Smooth muscle cell (in vitro differentiated cells): ENCODE results near the gene LCE2A. TPM values are rescaled to one million over a fixed set of nuclear protein-coding genes. Genes with fewer than 3 reads are reported as not detected.

ENCODE experiments used
- DNase-seq: peaks from one replicate; lab custom pipeline; 2025; ENCODE audit not compliant: unreplicated experiment; lab: John Stamatoyannopoulos, UW
- H2AFZ ChIP-seq: fragments of 200-600 bp; sonication (generic); 2 replicates; pipeline ENCODE4 v1.6.0; 2016; ENCODE audit warnings: antibody characterized with exemption, low read depth, mild to moderate bottlenecking
- H3F3A ChIP-seq: fragments of 200-600 bp; sonication (generic); 2 replicates; pipeline ENCODE4 v1.6.0; 2017; ENCODE audit warnings: antibody characterized with exemption, low read depth
- H3K27ac ChIP-seq: fragments of 200-600 bp; sonication (generic); 2 replicates; pipeline ENCODE4 v1.5.1; 2016; ENCODE audit warnings: low read depth, mild to moderate bottlenecking
- H3K27me3 ChIP-seq: fragments of 200-600 bp; sonication (generic); 2 replicates; pipeline ENCODE4 v1.6.1; 2016; ENCODE audit warnings: low read depth, mild to moderate bottlenecking
- H3K36me3 ChIP-seq: fragments of 200-600 bp; sonication (generic); 2 replicates; pipeline ENCODE4 v1.5.1; 2016; ENCODE audit warnings: low read depth
- H3K4me1 ChIP-seq: fragments of 200-600 bp; sonication (generic); 2 replicates; pipeline ENCODE4 v1.5.1; 2016; ENCODE audit warnings: low read depth
- H3K4me2 ChIP-seq: fragments of 200-600 bp; sonication (generic); 2 replicates; pipeline ENCODE4 v1.6.0; 2016; ENCODE audit warnings: mild to moderate bottlenecking
- H3K4me3 ChIP-seq: fragments of 200-600 bp; sonication (generic); 2 replicates; pipeline ENCODE4 v1.5.1; 2016; ENCODE audit warnings: mild to moderate bottlenecking
- H3K79me2 ChIP-seq: fragments of 200-600 bp; sonication (generic); 2 replicates; pipeline ENCODE4 v1.6.0; 2016; ENCODE audit warnings: low read depth, mild to moderate bottlenecking
- H3K9ac ChIP-seq: fragments of 200-600 bp; sonication (generic); 2 replicates; pipeline ENCODE4 v1.6.0; 2016; ENCODE audit warnings: low read depth
- H3K9me3 ChIP-seq: fragments of 200-600 bp; sonication (generic); replicated peaks from 2 replicates; pipeline ENCODE4 v1.5.1; 2016; ENCODE audit warnings: low read depth
- H4K20me1 ChIP-seq: fragments of 200-600 bp; sonication (generic); 2 replicates; pipeline ENCODE4 v1.6.0; 2016; ENCODE audit warnings: low read depth
- WGBS: methylation state at CpG from one replicate; pipeline ENCODE4 v1.1.7; 2016; ENCODE audit warnings: low lambda C conversion rate; 5-methylcytosine and 5-hydroxymethylcytosine counted together
- polyA plus RNA-seq: library from polyadenylated mRNA; unstranded; fragments of >200 nt; fragmentation: Nextera tagmentation; extraction: Ambion mirVana; gene quantifications from 2 replicates; pipeline ENCODE4 v1.2.1, GENCODE V29; 2016
- total RNA-seq: library from RNA; depleted of rRNA; stranded (reverse); fragments of >200 nt; gene quantifications from 2 replicates; pipeline ENCODE4 v1.2.3, GENCODE V29; 2014
- TF ChIP-seq, protein P1 (sequence below): fragments of 200-600 bp; sonication (generic); IDR thresholded peaks from 2 replicates; pipeline ENCODE4 v1.5.1; 2017; ENCODE audit warnings: borderline replicate concordance, mild to moderate bottlenecking, antibody characterized with exemption; ENCODE audit not compliant: insufficient read depth, poor library complexity, severe bottlenecking

The LCE2A gene
- total and polyA plus RNA-seq, 2 experiments from 2014 or later = not detected

DNA sequence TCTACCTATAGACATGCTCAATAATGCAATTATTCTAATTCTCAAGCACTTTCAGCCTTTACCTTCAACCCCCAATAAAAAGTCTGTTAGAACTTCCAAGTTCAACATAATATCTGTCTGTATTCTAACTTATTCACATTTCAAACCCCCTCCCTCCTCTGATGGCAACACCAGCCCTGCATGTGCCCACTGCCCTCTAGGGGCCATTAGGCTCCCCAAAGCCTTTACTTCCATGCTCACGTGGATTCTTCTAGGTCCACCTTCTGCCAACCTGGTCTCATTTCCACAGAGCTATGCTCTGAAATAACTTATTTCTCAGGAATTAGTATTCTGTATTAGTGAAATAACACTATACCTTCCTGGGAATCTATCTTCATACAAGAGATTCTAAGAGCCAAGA lies 37.5 kb downstream of the LCE2A start:
- H3K9ac ChIP-seq = no peak overlapping the region
- H4K20me1 ChIP-seq = no peaks in the 10 kb centered on the region
- no peaks in the 10 kb centered on the region for H3F3A ChIP-seq
- H3K9me3 ChIP-seq = peaks cover 6% of the 10 kb centered on the region
- no peak overlapping the region for H2AFZ ChIP-seq
- H3K36me3 ChIP-seq = no peaks in the 10 kb centered on the region
- 35% methylated on average over 1 of the region's 1 CpG for WGBS
- no peak overlapping the region for H3K27ac ChIP-seq
- TF ChIP-seq, protein P1, sequence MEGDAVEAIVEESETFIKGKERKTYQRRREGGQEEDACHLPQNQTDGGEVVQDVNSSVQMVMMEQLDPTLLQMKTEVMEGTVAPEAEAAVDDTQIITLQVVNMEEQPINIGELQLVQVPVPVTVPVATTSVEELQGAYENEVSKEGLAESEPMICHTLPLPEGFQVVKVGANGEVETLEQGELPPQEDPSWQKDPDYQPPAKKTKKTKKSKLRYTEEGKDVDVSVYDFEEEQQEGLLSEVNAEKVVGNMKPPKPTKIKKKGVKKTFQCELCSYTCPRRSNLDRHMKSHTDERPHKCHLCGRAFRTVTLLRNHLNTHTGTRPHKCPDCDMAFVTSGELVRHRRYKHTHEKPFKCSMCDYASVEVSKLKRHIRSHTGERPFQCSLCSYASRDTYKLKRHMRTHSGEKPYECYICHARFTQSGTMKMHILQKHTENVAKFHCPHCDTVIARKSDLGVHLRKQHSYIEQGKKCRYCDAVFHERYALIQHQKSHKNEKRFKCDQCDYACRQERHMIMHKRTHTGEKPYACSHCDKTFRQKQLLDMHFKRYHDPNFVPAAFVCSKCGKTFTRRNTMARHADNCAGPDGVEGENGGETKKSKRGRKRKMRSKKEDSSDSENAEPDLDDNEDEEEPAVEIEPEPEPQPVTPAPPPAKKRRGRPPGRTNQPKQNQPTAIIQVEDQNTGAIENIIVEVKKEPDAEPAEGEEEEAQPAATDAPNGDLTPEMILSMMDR = no peak
- no peaks in the 10 kb centered on the region for H3K79me2 ChIP-seq
- H3K4me1 ChIP-seq = no peaks in the 10 kb centered on the region
- no peak overlapping the region for H3K4me2 ChIP-seq
- no peaks in the 10 kb centered on the region for H3K27me3 ChIP-seq
- no peak for DNase-seq
- H3K4me3 ChIP-seq = no peak overlapping the region

DNA sequence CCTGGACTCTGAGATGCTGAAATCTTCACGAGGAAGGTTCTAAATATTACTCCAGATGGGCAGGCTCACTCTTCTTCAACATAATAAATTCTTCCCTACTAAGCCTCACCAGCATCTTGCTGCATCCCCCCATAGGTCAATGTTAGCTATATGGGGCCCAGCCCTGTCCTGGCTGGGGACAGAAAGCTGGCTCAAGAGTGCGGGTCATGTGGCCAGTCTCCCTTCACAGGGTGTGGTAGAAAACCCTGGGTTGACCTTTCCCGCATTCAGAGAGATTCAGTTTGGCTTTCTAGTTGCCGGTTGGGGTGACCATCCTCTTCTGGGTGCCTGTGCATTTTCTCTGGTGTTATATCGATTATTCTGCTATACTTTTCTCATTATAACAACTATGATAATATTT lies 39.9 kb downstream of the LCE2A start:
- Histone ChIP-seq H3K79me2 (no peaks in the 10 kb centered on the region), H4K20me1 (no peaks in the 10 kb centered on the region), H3K4me1 (no peaks in the 10 kb centered on the region), H3K27me3 (no peaks in the 10 kb centered on the region), H3K36me3 (no peaks in the 10 kb centered on the region), H3K27ac (no peak overlapping the region), H3K9ac (no peak overlapping the region), H2AFZ (no peak overlapping the region), H3F3A (no peaks in the 10 kb centered on the region), H3K4me3 (no peak overlapping the region), H3K4me2 (no peak overlapping the region), H3K9me3 (peaks cover 6% of the 10 kb centered on the region)
- DNase-seq = no peak
- TF ChIP-seq, protein P1 = no peak
- 46% methylated on average over 5 of the region's 5 CpGs for WGBS

DNA sequence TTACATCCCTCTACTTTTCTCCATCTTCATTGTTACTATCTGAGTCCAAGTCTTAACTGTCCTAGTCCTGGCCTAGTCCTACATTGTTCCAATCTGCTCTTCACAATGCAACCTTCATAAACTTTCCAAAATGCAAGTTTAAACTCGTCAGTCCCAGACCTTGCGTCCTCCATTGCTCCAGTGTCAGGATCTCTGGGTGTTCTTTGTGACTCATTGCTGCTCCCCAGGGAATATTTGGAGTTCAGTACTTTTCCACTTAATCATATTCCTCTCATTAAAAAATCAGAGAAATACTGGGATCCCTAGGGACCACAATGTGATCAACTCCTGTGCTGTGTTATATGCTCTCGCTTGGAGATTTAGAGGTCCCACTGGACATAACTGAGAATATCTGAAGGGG lies 41.7 kb downstream of the LCE2A start:
- H4K20me1 ChIP-seq = no peaks in the 10 kb centered on the region
- peaks cover 6% of the 10 kb centered on the region for H3K9me3 ChIP-seq
- TF ChIP-seq, protein P1 = no peak
- no peak for DNase-seq
- no peaks in the 10 kb centered on the region for H3K4me1 ChIP-seq
- H2AFZ ChIP-seq = no peak overlapping the region
- no peak overlapping the region for H3K27ac ChIP-seq
- no peaks in the 10 kb centered on the region for H3K36me3 ChIP-seq
- 69% methylated on average over 3 of the region's 3 CpGs for WGBS
- no peaks in the 10 kb centered on the region for H3K27me3 ChIP-seq
- no peaks in the 10 kb centered on the region for H3F3A ChIP-seq
- H3K4me2 ChIP-seq = no peak overlapping the region
- no peaks in the 10 kb centered on the region for H3K79me2 ChIP-seq
- H3K4me3 ChIP-seq = no peak overlapping the region
- no peak overlapping the region for H3K9ac ChIP-seq

DNA sequence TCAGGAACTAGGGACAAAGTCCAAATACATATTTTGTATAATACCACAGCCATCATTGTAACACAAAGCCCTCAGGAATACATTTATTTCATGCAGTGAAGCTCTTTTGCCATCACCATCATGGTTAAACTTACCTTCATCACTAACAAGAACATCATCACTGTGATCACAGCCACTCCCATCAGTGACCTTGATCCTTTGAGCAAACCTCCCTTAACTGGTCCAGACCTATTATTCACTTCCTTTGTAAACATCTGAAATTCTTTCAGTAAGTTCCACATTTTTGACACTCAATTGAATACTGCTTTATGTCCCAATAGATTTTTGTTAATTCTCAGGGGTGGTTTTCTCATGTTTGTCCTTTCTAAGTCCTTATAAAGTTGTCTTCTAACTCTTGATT lies 43.5 kb downstream of the LCE2A start:
- Histone ChIP-seq H3F3A (no peaks in the 10 kb centered on the region), H3K79me2 (no peaks in the 10 kb centered on the region), H2AFZ (no peak overlapping the region), H3K36me3 (no peaks in the 10 kb centered on the region), H3K27ac (no peak overlapping the region), H3K4me2 (no peak overlapping the region), H3K4me1 (no peaks in the 10 kb centered on the region), H3K4me3 (no peak overlapping the region), H3K9ac (no peak overlapping the region), H3K27me3 (no peaks in the 10 kb centered on the region), H4K20me1 (no peaks in the 10 kb centered on the region), H3K9me3 (peaks cover 8% of the 10 kb centered on the region)
- no peak for DNase-seq
- TF ChIP-seq, protein P1 = no peak
